SK-N-MC (cell line): ENCODE data around the gene CMSS1.

Experiments used
- EZH2 ChIP-seq: fragments of 200-600 bp; sonication (generic); IDR thresholded peaks from one replicate; pipeline ENCODE4 v1.6.1; 2017; ENCODE audit warnings: antibody characterized with exemption
- FOXP2 ChIP-seq: optimal IDR thresholded peaks from 2 replicates; pipeline ENCODE3; 2011; ENCODE audit warnings: mild to moderate bottlenecking, moderate library complexity; ENCODE audit not compliant: insufficient read depth; ENCODE audit errors: extremely low read length, control extremely low read depth
- POLR2AphosphoS5 ChIP-seq: IDR thresholded peaks from 2 replicates; pipeline ENCODE4 v1.6.1; 2012; ENCODE audit warnings: mild to moderate bottlenecking, low read depth, low read length, borderline replicate concordance

- TF ChIP-seq EZH2 (no peak), POLR2AphosphoS5 (no peak), FOXP2 (no peak)
Measured at GRCh38 chr3:99954914-99955644, 137.4 kb downstream of the CMSS1 start.
